Measurements from ENCODE around the gene ALK.

- no peak for TF ChIP-seq GATA2 (IDR thresholded peaks at IDR 0.05; ENCODE audit: low read depth, low read length)
- no peak for TF ChIP-seq GATA3 (IDR thresholded peaks at IDR 0.05; ENCODE audit: low read depth, low read length)
Measured at GRCh38 chr2:29774624-29775023, 146.8 kb downstream of the ALK start.
